ENCODE data around the gene DAB1. TPM values are rescaled to one million over a fixed set of nuclear protein-coding genes. Genes with fewer than 3 reads are reported as not detected.
"Not testable (repeated sequence)": the region's sequence is repeated elsewhere in the genome, so short reads cannot be mapped to it uniquely, and the experiment has no call there.

The DAB1 gene
- total RNA-seq, 2 experiments from 2014 or later, result 0.52 to 0.61 TPM

- ATAC-seq (ENCODE audit: poor library complexity), result no peak
- no peak overlapping the region for H3K4me3 Mint-ChIP-seq
- H3K4me1 ChIP-seq (ENCODE audit: insufficient read depth, low read length), result no peaks in the 10 kb centered on the region
- no peaks in the 10 kb centered on the region for H3K36me3 Mint-ChIP-seq (ENCODE audit: low read depth)
- peaks cover 0 to 7% of the 10 kb centered on the region in 2 experiments for H3K9me3 ChIP-seq (ENCODE audit: control insufficient read depth in 1 of 2, insufficient read depth in 1 of 2, low read length in 2 of 2)
- no peak overlapping the region for H3K4me3 ChIP-seq (ENCODE audit: low read length)
- ChIA-PET CTCF (no interaction called here), POLR2A (no interaction called here)
- H3K9me3 Mint-ChIP-seq, result no peaks in the 10 kb centered on the region
- intact Hi-C loops (cut with DNase I, micrococcal nuclease), result loop anchor here in 1 of 2 experiments (5.0 kb wide), 1 partner anchor 512 kb away; no protein-coding TSS in a partner anchor
- H3K27ac ChIP-seq (ENCODE audit: low read depth in 1 of 2, low read length in 2 of 2), result no peak overlapping the region
- no peak overlapping the region for H3K27ac Mint-ChIP-seq
- DNase-seq, result no peak
- peaks cover 7% of the 10 kb centered on the region for H3K27me3 Mint-ChIP-seq
- H3K36me3 ChIP-seq (ENCODE audit: insufficient read depth, low read length), result no peaks in the 10 kb centered on the region
- H3K27me3 ChIP-seq (ENCODE audit: control insufficient read depth in 1 of 2, insufficient read depth in 2 of 2, low read length in 2 of 2), result no peaks in the 10 kb centered on the region
- no peaks in the 10 kb centered on the region for H3K4me1 Mint-ChIP-seq (ENCODE audit: low read depth)
- TF ChIP-seq CTCF (IDR thresholded peaks at IDR 0.05), result no peak
Observed at GRCh38 chr1:57344265-57344664, 79.6 kb downstream of the DAB1 start.

GRCh38 chr1:57343298-57343915, 80.5 kb downstream of the DAB1 start:
- DNase-seq; H3K4me3 ChIP-seq (ENCODE audit: low read length); H3K27ac Mint-ChIP-seq; CTCF ChIA-PET; H3K27me3 Mint-ChIP-seq; H3K36me3 Mint-ChIP-seq (ENCODE audit: low read depth); ATAC-seq (ENCODE audit: poor library complexity); H3K4me1 Mint-ChIP-seq (ENCODE audit: low read depth); H3K9me3 ChIP-seq (ENCODE audit: control insufficient read depth in 1 of 2, insufficient read depth in 1 of 2, low read length in 2 of 2); H3K36me3 ChIP-seq (ENCODE audit: insufficient read depth, low read length); H3K27ac ChIP-seq (ENCODE audit: low read depth in 1 of 2, low read length in 2 of 2); POLR2A ChIA-PET; H3K27me3 ChIP-seq (ENCODE audit: control insufficient read depth in 1 of 2, insufficient read depth in 2 of 2, low read length in 2 of 2); H3K4me3 Mint-ChIP-seq; H3K4me1 ChIP-seq (ENCODE audit: insufficient read depth, low read length); H3K9me3 Mint-ChIP-seq: not testable (repeated sequence)
- intact Hi-C loops (cut with DNase I, micrococcal nuclease), result loop anchor here in 1 of 2 experiments (5.0 kb wide), 1 partner anchor 511 kb away; no protein-coding TSS in a partner anchor

- Histone ChIP-seq H3K4me3 (ENCODE audit: low read length) (no peak overlapping the region), H3K9me3 (ENCODE audit: control insufficient read depth in 1 of 2, insufficient read depth in 1 of 2, low read length in 2 of 2) (peaks cover 0 to 7% of the 10 kb centered on the region in 2 experiments), H3K36me3 (ENCODE audit: insufficient read depth, low read length) (no peaks in the 10 kb centered on the region), H3K27me3 (ENCODE audit: control insufficient read depth in 1 of 2, insufficient read depth in 2 of 2, low read length in 2 of 2) (no peaks in the 10 kb centered on the region), H3K27ac (ENCODE audit: low read depth in 1 of 2, low read length in 2 of 2) (no peak overlapping the region), H3K4me1 (ENCODE audit: insufficient read depth, low read length) (no peaks in the 10 kb centered on the region)
- H3K27ac Mint-ChIP-seq, result no peak overlapping the region
- ChIA-PET POLR2A (no interaction called here), CTCF (no interaction called here)
- no peaks in the 10 kb centered on the region for H3K36me3 Mint-ChIP-seq (ENCODE audit: low read depth)
- H3K4me1 Mint-ChIP-seq (ENCODE audit: low read depth), result no peaks in the 10 kb centered on the region
- DNase-seq, result no peak
- H3K27me3 Mint-ChIP-seq, result peaks cover 7% of the 10 kb centered on the region
- no peak for TF ChIP-seq CTCF (IDR thresholded peaks at IDR 0.05)
- no peak for ATAC-seq (ENCODE audit: poor library complexity)
- intact Hi-C loops (cut with DNase I, micrococcal nuclease), result loop anchor here in 1 of 2 experiments (5.0 kb wide), 1 partner anchor 509 kb away; no protein-coding TSS in a partner anchor
- no peaks in the 10 kb centered on the region for H3K9me3 Mint-ChIP-seq
- H3K4me3 Mint-ChIP-seq, result no peak overlapping the region
Observed at GRCh38 chr1:57341721-57342120, 82.1 kb downstream of the DAB1 start.

Data from CD4-positive, alpha-beta T cell (primary cell).